HEK293 (cell line): Measurements from ENCODE around the gene RPS28.
A peak's percentile ranks its signal among the peaks of the same experiment; 100 is the strongest.

Source experiments
- CTCF ChIA-PET: fragments of 350-600 bp; formaldehyde crosslinking; extraction: SDS; loops from one replicate; lab custom pipeline; 2021; ENCODE audit warnings: antibody characterized with exemption; lab: Yijun Ruan, JAX
- POLR2A ChIA-PET: fragments of 300-600 bp; formaldehyde crosslinking; extraction: SDS; loops from one replicate; lab custom pipeline; 2020; ENCODE audit warnings: antibody characterized with exemption, inconsistent platforms; lab: Yijun Ruan, JAX
- H3K27ac ChIP-seq: fragments of 200-500 bp; sonication (Bioruptor generic); 2 replicates; pipeline ENCODE4 v1.5.1; 2014; ENCODE audit warnings: low read depth, low read length, control low read depth, inconsistent platforms; ENCODE audit errors: extremely low read depth
- H3K36me3 ChIP-seq, 2 experiments: fragments of 200-500 bp in 1 of 2; sonication (Bioruptor generic) in 1 of 2; 1 replicate in 1 of 2; 2 replicates in 1 of 2; pipeline ENCODE4 v1.5.1; 2014 to 2017; ENCODE audit warnings: inconsistent platforms in 2 of 2, low read length in 2 of 2; ENCODE audit not compliant: control insufficient read depth in 2 of 2, insufficient read depth in 1 of 2
- H3K4me1 ChIP-seq: fragments of 200-500 bp; sonication (Bioruptor generic); 2 replicates; pipeline ENCODE4 v1.5.1; 2014; ENCODE audit warnings: mild to moderate bottlenecking, low read length, inconsistent platforms; ENCODE audit not compliant: control insufficient read depth, insufficient read depth
- H3K4me3 ChIP-seq: 2 replicates; pipeline ENCODE4 v1.5.1; 2011; ENCODE audit warnings: low read depth, mild to moderate bottlenecking, control low read depth, low read length, moderate library complexity
- H3K9me3 ChIP-seq: fragments of 200-500 bp; sonication (Bioruptor generic); 2 replicates; pipeline ENCODE4 v1.5.1; 2014; ENCODE audit warnings: low read depth, low read length, inconsistent platforms; ENCODE audit not compliant: control insufficient read depth, insufficient read depth
- KLF8 ChIP-seq: fragments of 450-650 bp; formaldehyde crosslinking; IDR thresholded peaks from 2 replicates; pipeline ENCODE4 v1.5.1; 2016; ENCODE audit warnings: missing biosample characterization, missing genetic modification characterization
- KLF9 ChIP-seq: fragments of 450-650 bp; formaldehyde crosslinking; IDR thresholded peaks from 2 replicates; pipeline ENCODE4 v1.5.1; 2016; ENCODE audit warnings: missing biosample characterization, missing genetic modification characterization, low read depth
- OSR2 ChIP-seq: fragments of 450-650 bp; formaldehyde crosslinking; IDR thresholded peaks from 2 replicates; pipeline ENCODE4 v1.5.1; 2016; ENCODE audit warnings: missing biosample characterization, missing genetic modification characterization
- PRDM1 ChIP-seq: fragments of 450-650 bp; formaldehyde crosslinking; IDR thresholded peaks from 2 replicates; pipeline ENCODE4; 2016; ENCODE audit warnings: missing biosample characterization, missing genetic modification characterization
- PRDM10 ChIP-seq: fragments of 450-650 bp; formaldehyde crosslinking; IDR thresholded peaks from 2 replicates; pipeline ENCODE4 v1.5.1; 2016; ENCODE audit warnings: missing biosample characterization, missing genetic modification characterization
- SP2 ChIP-seq: fragments of 450-650 bp; formaldehyde crosslinking; IDR thresholded peaks from 2 replicates; pipeline ENCODE4 v1.5.1; 2016; ENCODE audit warnings: missing biosample characterization, missing genetic modification characterization
- SP3 ChIP-seq: fragments of 450-650 bp; formaldehyde crosslinking; IDR thresholded peaks from 2 replicates; pipeline ENCODE4 v1.5.1; 2016; ENCODE audit warnings: missing biosample characterization, missing genetic modification characterization
- SP7 ChIP-seq: fragments of 450-650 bp; formaldehyde crosslinking; IDR thresholded peaks from 2 replicates; pipeline ENCODE4 v1.5.1; 2016; ENCODE audit warnings: missing biosample characterization, missing genetic modification characterization
- WT1 ChIP-seq: fragments of 450-650 bp; formaldehyde crosslinking; IDR thresholded peaks from 2 replicates; pipeline ENCODE4 v1.5.1; 2016; ENCODE audit warnings: missing biosample characterization, missing genetic modification characterization
- ZBTB17 ChIP-seq: fragments of 450-650 bp; formaldehyde crosslinking; IDR thresholded peaks from 2 replicates; pipeline ENCODE4 v1.5.1; 2016; ENCODE audit warnings: missing biosample characterization, missing genetic modification characterization
- ZBTB26 ChIP-seq: fragments of 450-650 bp; formaldehyde crosslinking; optimal IDR thresholded peaks from 2 replicates; pipeline ENCODE3; 2016; ENCODE audit warnings: missing biosample characterization, mild to moderate bottlenecking, missing genetic modification characterization
- ZBTB48 ChIP-seq: fragments of 450-650 bp; formaldehyde crosslinking; IDR thresholded peaks from 2 replicates; pipeline ENCODE4 v1.5.1; 2016; ENCODE audit warnings: missing biosample characterization, missing genetic modification characterization
- ZFHX2 ChIP-seq: fragments of 450-650 bp; formaldehyde crosslinking; conservative IDR thresholded peaks from 2 replicates; pipeline ENCODE4 v1.5.1; 2016; ENCODE audit warnings: missing biosample characterization, missing genetic modification characterization
- ZIC2 ChIP-seq: fragments of 450-650 bp; formaldehyde crosslinking; IDR thresholded peaks from 2 replicates; pipeline ENCODE4 v1.5.1; 2016; ENCODE audit warnings: missing biosample characterization, missing genetic modification characterization
- ZNF24 ChIP-seq: fragments of 450-650 bp; formaldehyde crosslinking; IDR thresholded peaks from 2 replicates; pipeline ENCODE4 v1.5.1; 2016; ENCODE audit warnings: missing biosample characterization, missing genetic modification characterization
- ZNF292 ChIP-seq: fragments of 450-650 bp; formaldehyde crosslinking; IDR thresholded peaks from 2 replicates; pipeline ENCODE4 v1.5.1; 2016; ENCODE audit warnings: low read depth, missing biosample characterization, missing genetic modification characterization, borderline replicate concordance
- ZNF324 ChIP-seq: fragments of 450-650 bp; formaldehyde crosslinking; IDR thresholded peaks from 2 replicates; pipeline ENCODE4 v1.5.1; 2016; ENCODE audit warnings: missing biosample characterization, missing genetic modification characterization
- ZNF335 ChIP-seq: fragments of 450-650 bp; formaldehyde crosslinking; conservative IDR thresholded peaks from 2 replicates; pipeline ENCODE4 v1.5.1; 2016; ENCODE audit warnings: missing biosample characterization, missing genetic modification characterization
- ZNF354C ChIP-seq: fragments of 450-650 bp; formaldehyde crosslinking; IDR thresholded peaks from 2 replicates; pipeline ENCODE4 v1.5.1; 2016; ENCODE audit warnings: missing biosample characterization, missing genetic modification characterization, low read depth, borderline replicate concordance
- ZNF398 ChIP-seq: fragments of 450-650 bp; formaldehyde crosslinking; IDR thresholded peaks from 2 replicates; pipeline ENCODE4 v1.5.1; 2017; ENCODE audit warnings: missing biosample characterization, missing genetic modification characterization
- ZNF521 ChIP-seq: fragments of 450-650 bp; formaldehyde crosslinking; IDR thresholded peaks from 2 replicates; pipeline ENCODE4 v1.5.1; 2017; ENCODE audit warnings: missing biosample characterization, mild to moderate bottlenecking, missing genetic modification characterization
- ZNF610 ChIP-seq: fragments of 450-650 bp; formaldehyde crosslinking; IDR thresholded peaks from 2 replicates; pipeline ENCODE4 v1.5.1; 2016; ENCODE audit warnings: missing biosample characterization, missing genetic modification characterization, borderline replicate concordance
- ZNF629 ChIP-seq: fragments of 450-650 bp; formaldehyde crosslinking; IDR thresholded peaks from 2 replicates; pipeline ENCODE4 v1.5.1; 2017; ENCODE audit warnings: missing biosample characterization, missing genetic modification characterization
- ZNF660 ChIP-seq: fragments of 450-650 bp; IDR thresholded peaks from 2 replicates; pipeline ENCODE4 v1.5.1; 2018; ENCODE audit warnings: missing biosample characterization, mild to moderate bottlenecking, missing genetic modification characterization
- ZNF664 ChIP-seq: fragments of 450-650 bp; formaldehyde crosslinking; IDR thresholded peaks from 2 replicates; pipeline ENCODE4 v1.5.1; 2016; ENCODE audit warnings: missing biosample characterization, missing genetic modification characterization
- ZNF692 ChIP-seq: fragments of 450-650 bp; formaldehyde crosslinking; IDR thresholded peaks from 2 replicates; pipeline ENCODE4 v1.5.1; 2016; ENCODE audit warnings: missing biosample characterization, missing genetic modification characterization
- ZSCAN16 ChIP-seq: fragments of 450-650 bp; formaldehyde crosslinking; IDR thresholded peaks from 2 replicates; pipeline ENCODE4 v1.5.1; 2016; ENCODE audit warnings: missing biosample characterization, missing genetic modification characterization
- ZXDB ChIP-seq: fragments of 450-650 bp; formaldehyde crosslinking; IDR thresholded peaks from 2 replicates; pipeline ENCODE4 v1.5.1; 2016; ENCODE audit warnings: missing biosample characterization, missing genetic modification characterization
- TF ChIP-seq, protein P1 (sequence below): fragments of 450-650 bp; formaldehyde crosslinking; IDR thresholded peaks from 2 replicates; pipeline ENCODE4 v1.5.1; 2016; ENCODE audit warnings: missing biosample characterization, missing genetic modification characterization

RPS28 gene

GRCh38 chr19:8367327-8368001 is 46.2 kb downstream of the RPS28 start:
- Histone ChIP-seq H3K36me3 (no peaks in the 10 kb centered on the region), H3K4me3 (peak overlapping the region; percentile 28), H3K9me3 (no peaks in the 10 kb centered on the region), H3K27ac (no peak overlapping the region), H3K4me1 (peaks cover 20% of the 10 kb centered on the region)
- CTCF ChIA-PET = interaction anchor here (1.1 to 3.6 kb wide), 2 partner anchors 14 to 31 kb away, joined by 3 to 35 read pairs; no protein-coding TSS in a partner anchor
- POLR2A ChIA-PET = interaction anchor here (0.6 to 1.7 kb wide), 8 partner anchors 12 to 159 kb away, joined by 3 to 10 read pairs (median 3); partner anchors contain the start of genes MARCHF2 and RAB11B
- TF ChIP-seq ZNF324 (peak; percentile 89), ZFHX2 (tag by site-specific recombination) (peak; percentile 68), ZNF664 (no peak), ZNF398 (tag by site-specific recombination) (peak; percentile 94), SP3 (peak; percentile 69), ZNF335 (tag by site-specific recombination) (peak; percentile 78), ZNF521 (no peak), ZNF660 (no peak), OSR2 (peak; percentile 70), ZNF24 (tag by site-specific recombination) (peak; percentile 97), SP2 (tag by site-specific recombination) (peak; percentile 85), ZIC2 (peak; percentile 66), KLF8 (0 out of 2 replicates have a peak, but pooled peaks have one; percentile 41), ZBTB17 (tag by site-specific recombination) (peak; percentile 75), PRDM1 (tag by site-specific recombination) (peak; percentile 96), SP7 (tag by site-specific recombination) (peak; percentile 92), ZNF629 (tag by site-specific recombination) (peak; percentile 74), ZNF292 (tag by site-specific recombination) (no peak), WT1 (tag by site-specific recombination) (peak; percentile 92), ZXDB (tag by site-specific recombination) (peak; percentile 75; the same call in 1 of the 2 replicates), ZBTB48 (tag by site-specific recombination) (peak; percentile 68; the same call in 1 of the 2 replicates), ZNF354C (tag by site-specific recombination) (no peak), ZSCAN16 (tag by site-specific recombination) (peak; percentile 44; the same call in 1 of the 2 replicates), PRDM10 (peak; percentile 97), ZBTB26 (tag by site-specific recombination) (peak; percentile 23), ZNF692 (peak; percentile 58), ZNF610 (peak; percentile 71; the same call in 1 of the 2 replicates), KLF9 (tag by site-specific recombination) (peak; percentile 79)
- TF ChIP-seq, protein P1, sequence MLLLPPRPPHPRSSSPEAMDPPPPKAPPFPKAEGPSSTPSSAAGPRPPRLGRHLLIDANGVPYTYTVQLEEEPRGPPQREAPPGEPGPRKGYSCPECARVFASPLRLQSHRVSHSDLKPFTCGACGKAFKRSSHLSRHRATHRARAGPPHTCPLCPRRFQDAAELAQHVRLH (tag by site-specific recombination) = no peak
